ENCODE data around the gene NTN5. TPM values are rescaled to one million over a fixed set of nuclear protein-coding genes. Genes with fewer than 3 reads are reported as not detected.
A peak's percentile ranks its signal among the peaks of the same experiment; 100 is the strongest.

NTN5 gene
- polyA plus RNA-seq, 1 experiment = 0.10 TPM

- CTCF ChIA-PET = no interaction called here
- Histone ChIP-seq H3K27me3 (ENCODE audit: control insufficient read depth, insufficient read depth, low read length) (no peaks in the 10 kb centered on the region), H3K9me3 (ENCODE audit: control insufficient read depth, insufficient read depth, low read length) (0 out of 2 replicates have a peak, but pooled peaks cover 6% of the 10 kb centered on the region), H3K4me3 (ENCODE audit: low read depth, low read length) (no peak overlapping the region), H3K27ac (ENCODE audit: low read depth, low read length) (peak overlapping the region; percentile 21)
- POLR2A ChIA-PET = no interaction called here
- no peak for TF ChIP-seq CTCF (IDR thresholded peaks at IDR 0.05; ENCODE audit: low read depth, low read length)
- DNase-seq (ENCODE audit: low read depth, low spot score) = no peak
These were observed 18.3 kb downstream of the NTN5 start for GRCh38 chr19:48654299-48655059.

GRCh38 chr19:48651683-48652048 is 21.2 kb downstream of the NTN5 start:
- ChIA-PET CTCF (no interaction called here), POLR2A (no interaction called here)
- H3K27ac ChIP-seq (ENCODE audit: low read depth, low read length) = no peak overlapping the region
- H3K9me3 ChIP-seq (ENCODE audit: control insufficient read depth, insufficient read depth, low read length) = 0 out of 2 replicates have a peak, but pooled peaks cover 6% of the 10 kb centered on the region
- DNase-seq (ENCODE audit: low read depth, low spot score) = no peak
- no peaks in the 10 kb centered on the region for H3K27me3 ChIP-seq (ENCODE audit: control insufficient read depth, insufficient read depth, low read length)
- TF ChIP-seq CTCF (IDR thresholded peaks at IDR 0.05; ENCODE audit: low read depth, low read length) = no peak
- H3K4me3 ChIP-seq (ENCODE audit: low read depth, low read length) = no peak overlapping the region

DNA sequence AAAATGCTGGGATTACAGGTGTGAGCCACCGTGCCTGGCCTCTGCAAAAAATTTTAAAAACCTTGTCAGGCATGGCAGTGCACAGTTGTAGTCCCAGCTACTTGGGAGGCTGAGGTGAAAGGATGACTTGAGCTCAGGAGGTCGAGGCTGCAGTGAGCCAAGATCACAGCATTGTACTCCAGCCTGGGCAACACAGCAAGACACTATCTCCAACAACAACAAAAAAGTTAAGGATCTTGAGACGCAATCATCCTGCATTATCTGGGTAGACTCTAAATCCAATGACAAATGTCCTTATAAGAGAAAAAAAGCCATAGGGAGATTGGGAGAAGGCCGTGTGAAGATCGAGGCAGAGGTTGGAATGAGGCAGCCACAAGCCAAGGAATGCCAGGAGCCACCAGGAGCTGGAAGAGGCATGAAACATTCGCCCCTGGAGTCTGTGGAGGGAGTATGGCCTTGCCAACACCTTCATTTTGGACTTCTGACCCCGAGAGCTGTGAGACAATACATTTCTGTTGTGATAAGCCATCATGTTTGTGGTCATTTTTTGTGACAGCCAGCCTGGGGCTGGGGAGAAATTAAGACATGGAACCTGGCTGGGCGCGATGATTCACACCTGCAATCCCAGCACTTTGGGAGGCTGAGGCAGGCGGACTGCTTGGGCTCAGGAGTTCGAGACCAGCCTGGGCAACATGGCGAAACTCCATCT is 21.7 kb downstream of the NTN5 start:
- ChIA-PET CTCF (interaction anchor here (0.7 kb wide), 1 partner anchor 24 kb away, joined by 5 read pairs; no protein-coding TSS in a partner anchor), POLR2A (no interaction called here)
- DNase-seq (ENCODE audit: low read depth, low spot score) = no peak
- Histone ChIP-seq H3K4me3 (ENCODE audit: low read depth, low read length) (no peak overlapping the region), H3K27me3 (ENCODE audit: control insufficient read depth, insufficient read depth, low read length) (no peaks in the 10 kb centered on the region), H3K27ac (ENCODE audit: low read depth, low read length) (no peak overlapping the region), H3K9me3 (ENCODE audit: control insufficient read depth, insufficient read depth, low read length) (0 out of 2 replicates have a peak, but pooled peaks cover 6% of the 10 kb centered on the region)
- no peak for TF ChIP-seq CTCF (IDR thresholded peaks at IDR 0.05; ENCODE audit: low read depth, low read length)

DNA sequence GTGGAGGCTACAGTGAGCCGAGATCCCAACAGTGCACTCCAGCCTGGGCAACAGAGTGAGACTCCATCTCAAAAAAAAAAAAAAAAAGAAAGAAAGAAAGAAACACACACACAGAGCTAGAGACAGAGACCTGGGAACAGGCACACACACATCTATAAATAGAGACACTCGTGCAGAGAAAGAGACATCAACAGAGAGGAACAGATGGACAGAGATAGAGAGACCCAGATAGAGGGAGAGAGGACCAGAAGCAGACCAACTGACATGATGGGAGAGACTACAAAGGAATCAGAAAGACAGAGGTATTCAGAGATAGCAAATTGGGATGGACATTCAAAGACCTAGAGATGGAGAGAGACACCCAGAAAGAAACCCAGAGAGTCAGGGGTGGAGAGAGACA is 24.7 kb downstream of the NTN5 start:
- Histone ChIP-seq H3K27me3 (ENCODE audit: control insufficient read depth, insufficient read depth, low read length) (no peaks in the 10 kb centered on the region), H3K9me3 (ENCODE audit: control insufficient read depth, insufficient read depth, low read length) (0 out of 2 replicates have a peak, but pooled peaks cover 6% of the 10 kb centered on the region), H3K4me3 (ENCODE audit: low read depth, low read length) (no peak overlapping the region), H3K27ac (ENCODE audit: low read depth, low read length) (no peak overlapping the region)
- no peak for DNase-seq (ENCODE audit: low read depth, low spot score)
- CTCF ChIA-PET = no interaction called here
- POLR2A ChIA-PET = interaction anchor here (0.6 to 1.1 kb wide), 2 partner anchors 224 to 270 kb away, joined by 3 read pairs; partner anchors contain the start of gene PPP1R15A
- no peak for TF ChIP-seq CTCF (IDR thresholded peaks at IDR 0.05; ENCODE audit: low read depth, low read length)

Data from AG04450 (cell line).